Measurements from ENCODE around the gene ST7. TPM values are rescaled to one million over a fixed set of nuclear protein-coding genes. Genes with fewer than 3 reads are reported as not detected.

Gene ST7
- total and polyA plus RNA-seq, 2 of the 13 experiments (the other 11 are each of a cell fraction or from before 2014, with no cell fraction given): 17.3 to 23.5 TPM

GRCh38 chr7:117032810-117033209 is 79.5 kb downstream of the ST7 start:
- CTCF ChIA-PET (ENCODE audit: low intra/inter-chr PET ratio, low total read pairs): no interaction called here

GRCh38 chr7:117034851-117035464 is 81.7 kb downstream of the ST7 start:
- H4K20me1 ChIP-seq (ENCODE audit: insufficient read depth, low read length): no peaks in the 10 kb centered on the region
- in situ Hi-C loops (cut with HindIII; ENCODE audit: extremely low pct_ligation_motif_present, low pct_unique_long_range_greater_than_20kb): no loop called here
- no peak overlapping the region for H3K4me2 ChIP-seq (ENCODE audit: low read depth, low read length)
- H3K9ac ChIP-seq (ENCODE audit: insufficient read depth, low read depth, low read length): no peak overlapping the region
- intact Hi-C loops (cut with micrococcal nuclease; ENCODE audit: unreplicated experiment): no loop called here
- H2AFZ ChIP-seq (ENCODE audit: low read length): no peak overlapping the region
- no peaks in the 10 kb centered on the region for H3K79me2 ChIP-seq (ENCODE audit: insufficient read depth, low read length)
- FAIRE-seq (no peak), ATAC-seq (no peak), DNase-seq (ENCODE audit: low spot score) (no peak)
- no peaks in the 10 kb centered on the region for H3K36me3 ChIP-seq (replicated peaks in 1 of 2; ENCODE audit: control insufficient read depth in 1 of 2, insufficient read depth in 2 of 2, low read length in 2 of 2)
- H3K4me3 ChIP-seq (replicated peaks in 1 of 3; ENCODE audit: insufficient read depth in 1 of 3, low read depth in 2 of 3, low read length in 3 of 3): no peak overlapping the region
- no peak overlapping the region for H3K27ac ChIP-seq (ENCODE audit: extremely low read length, insufficient read depth, low read length)
- H3K4me1 ChIP-seq (ENCODE audit: insufficient read depth, low read length): no peaks in the 10 kb centered on the region
- no peaks in the 10 kb centered on the region for H3K27me3 ChIP-seq (ENCODE audit: control insufficient read depth in 1 of 2, insufficient read depth in 2 of 2, low read length in 2 of 2)
- TF ChIP-seq, protein P1, sequence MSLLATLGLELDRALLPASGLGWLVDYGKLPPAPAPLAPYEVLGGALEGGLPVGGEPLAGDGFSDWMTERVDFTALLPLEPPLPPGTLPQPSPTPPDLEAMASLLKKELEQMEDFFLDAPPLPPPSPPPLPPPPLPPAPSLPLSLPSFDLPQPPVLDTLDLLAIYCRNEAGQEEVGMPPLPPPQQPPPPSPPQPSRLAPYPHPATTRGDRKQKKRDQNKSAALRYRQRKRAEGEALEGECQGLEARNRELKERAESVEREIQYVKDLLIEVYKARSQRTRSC (CRISPR knock-in tag; IDR thresholded peaks at IDR 0.05; ENCODE audit: low read depth): no peak
- peak; percentile 21; the same call in 1 of the 2 replicates for TF ChIP-seq CEBPB (IDR thresholded peaks at IDR 0.05; ENCODE audit: borderline replicate concordance, low read depth, low read length)
- POLR2A ChIA-PET: no interaction called here
- CTCF ChIA-PET (ENCODE audit: low intra/inter-chr PET ratio, low total read pairs): no interaction called here
- H3K9me3 ChIP-seq (ENCODE audit: low read length): no peaks in the 10 kb centered on the region
- BruUV-seq (replicated peaks): no TSS peak
- WGBS (ENCODE audit: low lambda C conversion rate): 63% methylated on average over 3 of the region's 3 CpGs

More at GRCh38 chr7:117032810-117033209, 79.5 kb downstream of the ST7 start:
- FAIRE-seq (no peak), DNase-seq (ENCODE audit: low spot score) (no peak), ATAC-seq (no peak)
- H3K9me3 ChIP-seq (ENCODE audit: low read length): no peaks in the 10 kb centered on the region
- no peak overlapping the region for H3K27ac ChIP-seq (ENCODE audit: extremely low read length, insufficient read depth, low read length)
- in situ Hi-C loops (cut with HindIII; ENCODE audit: extremely low pct_ligation_motif_present, low pct_unique_long_range_greater_than_20kb) (no loop called here), intact Hi-C loops (cut with micrococcal nuclease; ENCODE audit: unreplicated experiment) (no loop called here)
- no peak overlapping the region for H2AFZ ChIP-seq (ENCODE audit: low read length)
- no peaks in the 10 kb centered on the region for H3K4me1 ChIP-seq (ENCODE audit: insufficient read depth, low read length)
- H3K9ac ChIP-seq (ENCODE audit: insufficient read depth, low read depth, low read length): no peak overlapping the region
- H3K27me3 ChIP-seq (ENCODE audit: control insufficient read depth in 1 of 2, insufficient read depth in 2 of 2, low read length in 2 of 2): no peaks in the 10 kb centered on the region
- WGBS (ENCODE audit: low lambda C conversion rate): 96% methylated on average over 1 of the region's 1 CpG
- no peak overlapping the region for H3K4me2 ChIP-seq (ENCODE audit: low read depth, low read length)
- no peak for TF ChIP-seq FIP1L1 (IDR thresholded peaks at IDR 0.05; ENCODE audit: borderline replicate concordance, insufficient read depth, low read depth, low read length)
- TF ChIP-seq ZNF629 (CRISPR knock-in tag; conservative IDR thresholded peaks at IDR 0.05): peak; percentile 34; the same call in 1 of the 2 replicates
- H4K20me1 ChIP-seq (ENCODE audit: insufficient read depth, low read length): no peaks in the 10 kb centered on the region
- no peak overlapping the region for H3K4me3 ChIP-seq (replicated peaks in 1 of 3; ENCODE audit: insufficient read depth in 1 of 3, low read depth in 2 of 3, low read length in 3 of 3)
- no peaks in the 10 kb centered on the region for H3K79me2 ChIP-seq (ENCODE audit: insufficient read depth, low read length)
- no peaks in the 10 kb centered on the region for H3K36me3 ChIP-seq (replicated peaks in 1 of 2; ENCODE audit: control insufficient read depth in 1 of 2, insufficient read depth in 2 of 2, low read length in 2 of 2)
- POLR2A ChIA-PET: no interaction called here
- no TSS peak for BruUV-seq (replicated peaks)
